Esophagus muscularis mucosa (tissue), 4 donors: ENCODE results near the gene SDS. TPM values are rescaled to one million over a fixed set of nuclear protein-coding genes. Genes with fewer than 3 reads are reported as not detected.
A peak's percentile ranks its signal among the peaks of the same experiment; 100 is the strongest.

Experiments
- DNase-seq: peaks from one replicate; pipeline ENCODE4 v3.0.0-alpha.2; 2017; ENCODE audit errors: extremely low spot score
- H3K27ac ChIP-seq, 4 donors: fragments of 200-600 bp; sonication (generic); replicated peaks in 1 of 4; 1 replicate in 3 of 4; 2 replicates in 1 of 4; pipeline ENCODE4 v1.5.1; 2016 to 2019; ENCODE audit warnings: mild to moderate bottlenecking in 1 of 4
- H3K27me3 ChIP-seq, 4 donors: fragments of 200-600 bp; sonication (generic); one replicate each; pipeline versions ENCODE4 v1.5.1 to v1.6.0; 2016 to 2019
- H3K36me3 ChIP-seq, 4 donors: fragments of 200-600 bp; sonication (generic); one replicate each; pipeline ENCODE4 v1.5.1; 2016 to 2019
- H3K4me1 ChIP-seq, 4 donors: fragments of 200-600 bp; sonication (generic); one replicate each; pipeline ENCODE4 v1.5.1; 2016 to 2019
- H3K4me3 ChIP-seq, 4 donors: fragments of 200-600 bp; sonication (generic); 1 replicate in 2 of 4; 2 replicates in 2 of 4; pipeline ENCODE4 v1.5.1; 2016 to 2019; ENCODE audit warnings: mild to moderate bottlenecking in 4 of 4, moderate library complexity in 1 of 4
- H3K9me3 ChIP-seq, 4 donors: fragments of 200-600 bp; sonication (generic); 1 replicate in 3 of 4; 2 replicates in 1 of 4; pipeline ENCODE4 v1.5.1; 2016 to 2019
- EP300 ChIP-seq: sonication (generic); formaldehyde crosslinking; IDR thresholded peaks from one replicate; pipeline ENCODE4 v1.6.1; 2017; ENCODE audit warnings: antibody characterized with exemption
- POLR2A ChIP-seq: fragments of 450-650 bp; IDR thresholded peaks from one replicate; pipeline ENCODE4 v1.6.1; 2017; ENCODE audit warnings: antibody characterized with exemption, moderate library complexity, mild to moderate bottlenecking, low read depth
- POLR2AphosphoS5 ChIP-seq, 2 donors: sonication (generic); formaldehyde crosslinking; IDR thresholded peaks; one replicate each; pipeline ENCODE4 v1.6.1; 2017; ENCODE audit warnings: antibody characterized with exemption in 2 of 2
- WGBS: methylation state at CpG from one replicate; pipeline ENCODE4 v1.1.5; 2018; 5-methylcytosine and 5-hydroxymethylcytosine counted together
- intact Hi-C: fragments of 100-400 bp; cut with DNase I; formaldehyde crosslinking; loops from one replicate; pipeline ENCODE4 v1.15.1; 2023
- total RNA-seq, 4 donors: library from RNA; depleted of rRNA; stranded (reverse); fragments of >200 nt; gene quantifications; one replicate each; pipeline versions ENCODE4 v1.1.0 to v1.2.1, GENCODE V29; 2016
- TF ChIP-seq, protein P1 (sequence below), 3 experiments: fragments of 200-600 bp in 2 of 3; fragments of 450-650 bp in 1 of 3; sonication (generic) in 2 of 3; IDR thresholded peaks; one replicate each; pipeline ENCODE4 v1.5.1; 2017 to 2019; ENCODE audit warnings: antibody characterized with exemption in 3 of 3, mild to moderate bottlenecking in 2 of 3, moderate library complexity in 1 of 3

SDS gene, protein sequence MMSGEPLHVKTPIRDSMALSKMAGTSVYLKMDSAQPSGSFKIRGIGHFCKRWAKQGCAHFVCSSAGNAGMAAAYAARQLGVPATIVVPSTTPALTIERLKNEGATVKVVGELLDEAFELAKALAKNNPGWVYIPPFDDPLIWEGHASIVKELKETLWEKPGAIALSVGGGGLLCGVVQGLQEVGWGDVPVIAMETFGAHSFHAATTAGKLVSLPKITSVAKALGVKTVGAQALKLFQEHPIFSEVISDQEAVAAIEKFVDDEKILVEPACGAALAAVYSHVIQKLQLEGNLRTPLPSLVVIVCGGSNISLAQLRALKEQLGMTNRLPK
- total RNA-seq = 10 to 100 TPM in 1 of 4 donors, not detected in 3; 13.6 TPM

DNA sequence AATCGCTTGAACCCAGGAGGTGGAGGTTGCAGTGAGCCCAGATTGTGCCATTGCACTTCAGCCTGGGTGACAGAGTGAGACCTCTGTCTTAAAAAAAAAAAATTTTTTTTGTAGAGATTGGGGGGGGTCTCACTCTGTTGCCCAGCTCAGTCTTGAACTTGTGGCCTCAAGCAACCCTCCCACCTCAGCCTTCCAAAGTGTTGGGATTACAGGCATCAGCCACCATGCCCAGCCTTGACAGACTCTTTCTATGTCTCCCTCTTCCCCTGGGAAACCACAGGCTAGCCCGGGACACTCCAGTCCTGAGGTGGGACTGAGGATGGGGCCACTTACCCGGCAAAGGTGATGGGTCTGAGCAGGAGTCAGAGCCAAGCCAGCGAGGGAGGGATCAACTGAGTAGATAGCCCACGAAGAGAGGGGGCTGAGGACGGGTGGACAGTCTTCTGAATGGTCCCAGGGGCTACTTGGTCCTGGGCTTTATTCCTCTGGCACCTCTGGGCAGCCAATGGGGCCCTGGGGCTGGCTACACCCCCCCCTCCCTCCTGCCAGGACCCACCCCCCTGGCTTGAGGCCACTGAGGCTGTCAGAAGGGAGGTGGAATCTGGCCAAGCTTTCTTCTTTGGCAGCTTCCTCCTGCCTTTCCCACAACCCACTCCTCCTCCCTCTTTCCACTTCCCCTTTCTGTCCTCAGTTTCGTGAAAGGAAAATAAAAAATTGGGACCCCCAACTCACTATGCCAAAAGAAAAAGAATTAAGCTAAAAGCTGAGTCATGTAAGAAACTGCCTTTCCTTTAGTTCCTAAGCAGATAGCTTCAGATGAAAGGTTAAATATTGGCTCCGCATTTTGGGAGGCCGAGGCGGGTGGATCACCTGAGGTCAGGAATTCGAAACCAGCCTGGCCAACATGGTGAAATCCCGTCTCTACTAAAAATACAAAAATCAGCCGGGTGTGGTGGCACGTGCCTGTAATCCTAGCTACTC is at the start of gene SDS:
SDS (minus strand) TSS at position 453 of the 981 bp plus-strand sequence. CDS start 4,179 bp downstream, outside the sequence.
- TF ChIP-seq POLR2A (no peak), EP300 (no peak), POLR2AphosphoS5 (IDR thresholded peaks at IDR 0.05) (no peak)
- TF ChIP-seq, protein P1, sequence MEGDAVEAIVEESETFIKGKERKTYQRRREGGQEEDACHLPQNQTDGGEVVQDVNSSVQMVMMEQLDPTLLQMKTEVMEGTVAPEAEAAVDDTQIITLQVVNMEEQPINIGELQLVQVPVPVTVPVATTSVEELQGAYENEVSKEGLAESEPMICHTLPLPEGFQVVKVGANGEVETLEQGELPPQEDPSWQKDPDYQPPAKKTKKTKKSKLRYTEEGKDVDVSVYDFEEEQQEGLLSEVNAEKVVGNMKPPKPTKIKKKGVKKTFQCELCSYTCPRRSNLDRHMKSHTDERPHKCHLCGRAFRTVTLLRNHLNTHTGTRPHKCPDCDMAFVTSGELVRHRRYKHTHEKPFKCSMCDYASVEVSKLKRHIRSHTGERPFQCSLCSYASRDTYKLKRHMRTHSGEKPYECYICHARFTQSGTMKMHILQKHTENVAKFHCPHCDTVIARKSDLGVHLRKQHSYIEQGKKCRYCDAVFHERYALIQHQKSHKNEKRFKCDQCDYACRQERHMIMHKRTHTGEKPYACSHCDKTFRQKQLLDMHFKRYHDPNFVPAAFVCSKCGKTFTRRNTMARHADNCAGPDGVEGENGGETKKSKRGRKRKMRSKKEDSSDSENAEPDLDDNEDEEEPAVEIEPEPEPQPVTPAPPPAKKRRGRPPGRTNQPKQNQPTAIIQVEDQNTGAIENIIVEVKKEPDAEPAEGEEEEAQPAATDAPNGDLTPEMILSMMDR (IDR thresholded peaks at IDR 0.05) = no peak
- Histone ChIP-seq H3K27ac (no peak within 1 kb of the TSS), H3K4me3 (peak within 1 kb of the TSS in 2 of 4 donors; percentile 8 to 20), H3K9me3 (no peaks in the 10 kb centered on the region), H3K4me1 (peaks cover 3 to 10% (median 7%) of the 10 kb centered on the region in 4 donors), H3K27me3 (peaks cover 0 to 44% (median 0%) of the 10 kb centered on the region in 4 donors), H3K36me3 (no peaks in the 10 kb centered on the region)
- intact Hi-C loops = no loop called here
- 43% methylated on average over 14 of the region's 14 CpGs for WGBS
- DNase-seq = no peak

DNA sequence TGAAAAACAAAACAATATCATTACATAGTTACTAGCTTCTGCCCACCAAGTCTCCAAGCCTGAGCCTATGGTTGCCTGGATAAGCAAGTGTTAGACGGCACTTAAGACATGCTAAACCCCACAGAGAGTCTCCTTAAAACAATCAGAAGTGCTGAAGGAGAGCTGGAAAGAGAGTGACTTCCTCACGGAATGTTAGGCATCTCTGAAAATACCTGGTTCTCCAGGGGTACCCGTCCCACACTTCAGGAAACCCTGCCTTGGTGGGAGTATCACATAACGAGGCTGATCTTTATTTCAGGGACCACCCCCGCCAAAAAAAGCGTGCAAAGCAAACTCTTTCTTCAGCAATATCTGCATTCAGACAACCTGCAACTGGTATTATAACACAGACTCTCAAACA is 49.6 kb upstream of the SDS start:
- TF ChIP-seq, protein P1 (IDR thresholded peaks at IDR 0.05) = no peak
- TF ChIP-seq EP300 (no peak), POLR2AphosphoS5 (IDR thresholded peaks at IDR 0.05) (no peak), POLR2A (no peak)
- intact Hi-C loops = no loop called here
- Histone ChIP-seq H3K4me3 (no peak overlapping the region), H3K36me3 (no peaks in the 10 kb centered on the region), H3K27ac (no peak overlapping the region), H3K4me1 (no peaks in the 10 kb centered on the region), H3K9me3 (no peaks in the 10 kb centered on the region), H3K27me3 (peaks cover 0 to 51% (median 0%) of the 10 kb centered on the region in 4 donors)
- DNase-seq = no peak
- 36% methylated on average over 6 of the region's 6 CpGs for whole genome bisulfite sequencing

DNA sequence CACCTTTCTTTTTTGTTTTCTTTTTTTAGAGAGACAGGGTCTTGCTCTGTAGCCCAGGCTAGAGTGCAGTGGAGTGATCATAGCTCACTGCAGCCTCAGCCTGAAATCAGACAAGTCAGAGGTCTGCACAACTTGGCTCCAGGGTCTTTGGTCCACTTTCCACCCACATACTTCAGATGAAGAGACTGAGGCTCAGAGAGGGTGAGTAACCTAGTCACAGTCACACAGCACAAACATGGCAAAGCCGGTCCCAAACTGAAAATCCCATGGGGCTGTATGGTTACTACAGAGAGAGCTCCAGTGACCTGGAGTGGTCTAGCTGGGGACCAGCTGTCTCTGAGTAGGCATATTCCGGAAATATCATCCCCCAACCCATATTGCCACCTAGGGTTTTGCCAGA is 48.8 kb upstream of the SDS start:
- H3K9me3 ChIP-seq = no peaks in the 10 kb centered on the region
- no peak overlapping the region for H3K27ac ChIP-seq
- TF ChIP-seq POLR2AphosphoS5 (IDR thresholded peaks at IDR 0.05) = no peak
- TF ChIP-seq, protein P1 (IDR thresholded peaks at IDR 0.05) = no peak
- no peak for TF ChIP-seq EP300
- no peak for TF ChIP-seq POLR2A
- intact Hi-C loops = no loop called here
- no peak for DNase-seq
- H3K4me3 ChIP-seq = no peak overlapping the region
- H3K27me3 ChIP-seq = peaks cover 0 to 53% (median 0%) of the 10 kb centered on the region in 4 donors
- H3K4me1 ChIP-seq = no peaks in the 10 kb centered on the region
- H3K36me3 ChIP-seq = no peaks in the 10 kb centered on the region
- 100% methylated on average over 2 of the region's 2 CpGs for WGBS

DNA sequence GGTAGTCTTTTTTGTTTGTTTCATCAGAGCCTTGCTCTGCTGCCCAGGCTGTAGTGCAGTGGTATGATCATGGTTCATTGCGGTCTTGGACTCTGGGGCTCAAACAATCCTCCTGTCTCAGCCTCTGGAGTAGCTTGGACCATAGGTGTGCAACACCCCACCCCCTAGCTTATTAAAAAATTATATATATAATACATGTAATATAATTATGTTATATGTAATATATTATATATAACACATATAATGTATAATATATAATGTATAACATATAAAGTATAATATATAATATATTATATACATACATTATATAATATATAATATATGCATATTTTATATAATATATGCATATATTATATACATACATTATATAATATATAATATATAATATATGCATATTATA is 46.2 kb upstream of the SDS start:
- Histone ChIP-seq H3K27me3 (peaks cover 0 to 54% (median 5%) of the 10 kb centered on the region in 4 donors), H3K27ac (no peak overlapping the region), H3K4me3 (no peak overlapping the region), H3K4me1 (no peaks in the 10 kb centered on the region), H3K36me3 (no peaks in the 10 kb centered on the region), H3K9me3 (no peaks in the 10 kb centered on the region)
- no peak for DNase-seq
- WGBS = 100% methylated on average over 1 of the region's 1 CpG
- intact Hi-C loops = no loop called here
- no peak for TF ChIP-seq EP300

DNA sequence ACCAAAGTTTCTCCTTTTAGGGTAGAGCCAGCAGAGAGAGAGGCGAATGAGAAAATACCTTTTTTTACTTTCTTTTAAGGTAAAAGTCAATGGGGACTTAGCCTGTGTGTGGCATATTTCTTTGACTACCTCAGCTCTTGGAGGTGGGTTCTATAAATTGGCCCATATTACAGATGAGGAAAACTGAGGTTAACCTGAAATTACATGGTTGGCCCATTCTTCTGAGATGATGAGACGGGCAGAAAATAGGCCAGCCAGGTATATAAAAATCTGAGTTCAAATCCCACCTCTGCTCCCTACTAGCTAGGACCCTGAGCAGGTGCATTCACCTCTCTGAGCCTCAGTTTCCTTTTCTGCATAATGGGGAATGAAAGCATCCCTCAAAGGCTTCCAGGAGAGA is 45.6 kb upstream of the SDS start:
- H3K27ac ChIP-seq = no peak overlapping the region
- H3K9me3 ChIP-seq = no peaks in the 10 kb centered on the region
- peaks cover 0 to 48% (median 5%) of the 10 kb centered on the region in 4 donors for H3K27me3 ChIP-seq
- TF ChIP-seq POLR2AphosphoS5 (IDR thresholded peaks at IDR 0.05) = no peak
- TF ChIP-seq POLR2A = no peak
- TF ChIP-seq, protein P1 (IDR thresholded peaks at IDR 0.05) = no peak
- TF ChIP-seq EP300 = no peak
- 93% methylated on average over 2 of the region's 2 CpGs for WGBS
- no peaks in the 10 kb centered on the region for H3K36me3 ChIP-seq
- no peaks in the 10 kb centered on the region for H3K4me1 ChIP-seq
- intact Hi-C loops = no loop called here
- H3K4me3 ChIP-seq = no peak overlapping the region
- DNase-seq = no peak
